HG03066 (cell line): Measurements from ENCODE around the gene THEM4.

Experiments
- ATAC-seq: cut with Tn5 transposase; IDR thresholded peaks from one replicate; pipeline ENCODE4 v1.9.1; 2021; ENCODE audit warnings: low read depth; ENCODE audit not compliant: unreplicated experiment

THEM4 gene

DNA sequence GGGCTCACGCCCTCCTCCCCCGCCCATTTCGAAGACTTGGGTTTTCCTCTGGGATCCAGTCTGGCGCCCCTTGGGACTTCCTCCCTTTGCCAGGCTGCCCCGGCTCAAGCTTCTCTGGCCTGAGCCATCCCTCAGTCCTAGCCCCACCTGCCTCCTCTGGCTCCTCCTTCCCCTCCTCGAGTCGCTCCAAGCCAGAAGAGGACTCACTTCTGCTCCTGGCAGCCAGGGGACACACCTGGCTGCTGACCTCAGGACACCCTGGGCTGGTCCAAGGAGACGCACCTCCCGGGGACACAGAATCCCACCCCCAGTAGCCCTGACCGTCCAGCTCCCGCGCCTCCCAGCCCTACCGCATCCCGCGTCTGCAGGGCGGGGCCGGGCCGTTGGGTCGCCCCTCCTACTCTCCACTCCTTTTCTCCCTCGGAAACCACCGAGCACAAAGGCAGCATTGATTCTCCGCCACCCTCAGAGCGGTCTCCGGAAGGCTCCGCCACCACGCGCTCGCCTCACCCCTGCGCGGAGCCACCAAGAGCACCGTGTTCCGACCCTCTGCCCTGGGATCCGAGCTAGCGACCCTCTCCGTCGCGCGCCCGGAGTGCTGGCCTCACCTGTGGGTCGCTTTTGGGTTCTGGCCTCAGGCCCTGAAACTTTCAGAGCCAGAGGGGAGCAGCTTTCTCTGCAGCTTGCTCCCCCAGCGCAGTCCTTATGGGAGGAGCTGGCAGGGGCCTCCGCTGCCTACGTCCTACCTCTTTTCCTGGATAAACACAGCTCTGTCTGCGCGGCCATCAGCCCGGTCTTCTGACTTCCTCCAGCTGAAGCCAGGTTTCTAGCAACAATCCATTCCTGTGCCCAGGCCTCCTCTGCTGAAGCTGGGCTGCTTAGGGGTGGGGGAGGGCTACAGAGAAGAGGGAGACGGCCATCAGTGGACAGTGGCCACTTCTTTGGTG lies 69.6 kb downstream of the THEM4 start, which contains the start of gene C2CD4D:
Gene C2CD4D (minus strand): TSS at position 364 of the 947 bp plus-strand sequence. CDS start 831 bp downstream, outside the sequence.
- no peak for ATAC-seq

DNA sequence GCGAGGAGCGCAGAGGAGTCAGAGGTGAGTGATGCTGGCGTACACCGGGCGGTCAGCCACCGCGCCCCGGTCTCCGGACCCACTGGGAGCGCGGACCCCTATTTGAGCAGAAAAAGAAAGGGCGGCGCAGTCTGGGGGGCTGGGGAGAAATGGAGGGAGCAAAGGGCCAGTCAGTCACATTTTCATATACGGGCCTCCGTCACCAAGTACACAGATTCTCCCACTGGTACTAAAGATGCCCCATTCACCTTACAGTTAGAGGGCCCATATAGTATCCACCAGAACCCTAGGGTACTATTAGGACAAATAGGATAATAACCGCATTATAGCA lies 70.3 kb downstream of the THEM4 start:
- no peak for ATAC-seq

GRCh38 chr1:151838222-151839081 lies 70.9 kb downstream of the THEM4 start:
- no peak for ATAC-seq

GRCh38 chr1:151837884-151838221 lies 71.5 kb downstream of the THEM4 start:
- ATAC-seq, result no peak

DNA sequence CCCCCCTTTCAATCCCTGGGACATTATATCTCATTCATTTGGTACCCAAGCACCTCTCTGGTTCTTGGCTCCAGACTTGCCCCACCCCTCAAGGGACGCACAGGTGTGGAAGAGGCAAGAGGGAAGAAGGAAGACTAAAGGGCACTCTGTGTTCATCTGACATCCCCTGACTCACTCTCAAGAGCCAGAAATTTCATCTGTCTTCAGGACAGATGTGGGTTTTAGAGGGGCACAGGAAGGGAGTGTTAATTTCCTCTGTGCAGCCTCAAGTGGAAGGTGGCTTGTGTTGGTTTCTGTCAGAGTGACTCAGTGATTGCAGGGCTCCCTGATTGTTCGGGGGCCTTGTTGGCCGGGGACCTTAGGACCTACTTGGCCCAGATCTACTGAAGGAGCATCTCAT lies 72.1 kb downstream of the THEM4 start:
- ATAC-seq, result no peak

- ATAC-seq, result no peak
Measured at GRCh38 chr1:151835596-151835995, 73.7 kb downstream of the THEM4 start.

DNA sequence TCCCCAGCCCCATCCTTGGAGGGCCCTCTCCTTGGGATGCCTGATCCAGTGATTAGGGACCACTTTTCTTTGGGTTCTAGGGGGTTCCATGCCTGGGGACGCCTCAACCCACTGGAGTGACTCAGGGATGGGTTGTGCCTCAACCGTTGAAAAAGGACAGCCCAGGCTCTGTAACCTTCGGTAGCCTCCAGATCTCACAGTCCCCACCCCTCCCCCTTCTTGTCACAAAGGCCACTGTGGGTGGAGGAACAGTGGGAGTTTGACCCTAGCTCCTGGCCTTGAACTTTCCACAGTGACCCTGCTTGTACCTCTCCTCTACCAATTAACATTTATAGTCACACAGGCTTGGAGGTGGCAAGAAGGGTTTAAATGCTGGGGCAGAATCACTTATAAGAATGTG lies 75.1 kb downstream of the THEM4 start:
- ATAC-seq, result no peak

DNA sequence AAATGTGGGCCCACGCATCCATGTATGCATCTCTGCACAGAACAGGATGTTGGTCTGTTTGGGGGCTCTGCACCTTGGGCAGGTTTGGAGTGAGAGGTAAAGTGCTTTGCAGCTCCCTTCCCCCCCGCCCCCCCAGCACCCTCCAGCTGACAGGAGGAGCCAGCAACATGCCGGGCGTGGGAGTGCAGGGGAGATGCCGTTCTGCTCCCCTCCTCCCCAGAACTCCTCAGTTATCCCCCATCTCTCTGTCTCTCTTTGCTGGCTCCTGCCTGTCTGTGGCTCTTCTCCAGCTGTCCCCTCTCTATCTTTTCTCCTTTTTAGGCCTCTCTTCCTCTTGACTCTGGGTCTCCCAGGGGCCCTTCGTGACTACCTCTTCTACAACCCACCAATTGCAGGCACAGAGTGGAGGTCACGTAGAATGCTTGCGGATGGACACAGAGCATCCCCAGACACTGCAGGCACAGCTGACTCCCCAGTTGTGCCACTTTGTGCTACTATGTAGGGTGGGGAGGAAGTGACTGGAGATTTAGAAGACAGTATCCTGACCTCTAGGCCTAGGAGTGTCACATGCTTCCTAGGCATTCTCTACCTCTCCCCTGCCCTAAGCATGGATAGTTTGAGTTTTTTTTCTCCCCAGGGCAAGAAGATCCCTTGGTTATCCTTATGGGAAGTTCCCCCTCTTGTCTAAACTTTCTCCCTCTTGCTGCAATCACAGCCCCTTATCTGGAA lies 76.0 kb downstream of the THEM4 start:
- ATAC-seq, result no peak

GRCh38 chr1:151832318-151832980 lies 76.9 kb downstream of the THEM4 start:
- ATAC-seq, result no peak

DNA sequence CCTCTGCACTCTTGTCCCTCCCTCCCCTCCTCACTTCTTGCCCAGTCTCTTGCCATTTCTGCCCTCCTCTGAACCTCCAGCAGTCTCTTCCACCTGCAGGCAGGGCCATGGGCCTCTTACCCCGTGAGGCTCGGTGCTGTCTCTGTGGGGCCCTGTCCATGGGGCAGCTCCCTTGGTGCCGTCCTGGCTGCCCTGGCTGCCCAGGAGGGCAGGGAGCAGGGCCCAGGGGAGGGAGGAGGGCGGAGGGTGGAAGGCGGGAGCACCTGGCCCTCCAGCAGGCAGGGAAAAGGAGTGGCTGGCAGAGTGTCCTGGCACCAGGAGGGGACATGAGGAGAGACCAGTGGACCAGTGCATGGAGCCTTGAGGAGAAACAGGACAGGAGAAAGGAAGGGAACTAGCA lies 77.7 kb downstream of the THEM4 start, which contains the start of gene RORC:
Gene RORC (minus strand): TSS at position 198 of the 400 bp plus-strand sequence. CDS start 38 bp downstream, at position 160.
- ATAC-seq, result no peak

DNA sequence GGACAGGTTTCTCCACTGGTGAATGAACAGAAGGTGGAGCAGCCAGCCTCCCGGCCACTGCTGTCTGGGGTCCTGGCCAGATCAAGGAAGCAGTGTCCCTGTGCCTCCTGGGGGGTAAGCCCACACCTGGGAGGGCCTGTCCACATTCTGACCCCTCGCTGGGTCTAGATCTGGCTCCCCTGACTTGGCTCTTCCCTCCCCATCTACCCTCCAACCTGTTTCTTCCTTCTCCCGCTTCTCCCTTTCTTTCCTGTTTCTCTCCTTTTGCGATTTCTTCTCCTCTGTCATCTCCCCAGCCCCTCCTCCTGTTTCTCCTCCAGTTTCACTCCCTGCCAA lies 78.1 kb downstream of the THEM4 start:
- ATAC-seq, result no peak

- ATAC-seq, result no peak
Measured at GRCh38 chr1:151830055-151830454, 79.3 kb downstream of the THEM4 start.

DNA sequence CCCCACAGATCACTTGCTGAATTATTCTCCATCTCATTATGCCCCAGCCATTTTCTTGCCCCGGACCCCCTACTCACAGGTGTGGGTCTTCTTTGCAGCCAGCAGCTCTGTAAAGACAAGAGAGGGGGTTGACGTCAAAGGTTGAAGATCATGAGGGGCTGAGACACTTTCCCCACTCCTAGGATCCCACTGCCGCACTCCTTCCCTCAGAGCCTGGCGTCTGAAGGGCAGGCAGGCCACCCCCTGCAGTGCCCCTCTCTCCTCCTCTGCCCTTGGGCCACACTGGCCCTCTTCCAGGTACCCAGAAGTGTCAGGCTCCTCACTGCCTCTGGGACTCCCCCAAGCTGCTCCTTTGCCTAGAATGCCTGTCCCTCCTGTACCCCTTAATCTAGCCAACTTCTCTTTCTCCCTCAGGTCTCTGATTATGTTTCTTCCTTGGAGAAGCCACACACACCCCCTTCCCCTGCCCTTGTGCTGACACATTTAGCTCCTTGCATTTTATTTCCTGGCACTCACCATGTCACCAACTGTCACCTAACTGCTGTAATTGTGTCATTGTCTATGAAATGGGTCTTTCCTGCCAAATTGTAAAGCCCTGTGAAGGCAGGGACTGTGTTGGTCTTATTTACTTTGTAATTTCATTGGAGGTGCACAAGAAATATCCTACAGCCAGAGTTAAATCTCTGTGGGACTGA lies 79.8 kb downstream of the THEM4 start:
- no peak for ATAC-seq

DNA sequence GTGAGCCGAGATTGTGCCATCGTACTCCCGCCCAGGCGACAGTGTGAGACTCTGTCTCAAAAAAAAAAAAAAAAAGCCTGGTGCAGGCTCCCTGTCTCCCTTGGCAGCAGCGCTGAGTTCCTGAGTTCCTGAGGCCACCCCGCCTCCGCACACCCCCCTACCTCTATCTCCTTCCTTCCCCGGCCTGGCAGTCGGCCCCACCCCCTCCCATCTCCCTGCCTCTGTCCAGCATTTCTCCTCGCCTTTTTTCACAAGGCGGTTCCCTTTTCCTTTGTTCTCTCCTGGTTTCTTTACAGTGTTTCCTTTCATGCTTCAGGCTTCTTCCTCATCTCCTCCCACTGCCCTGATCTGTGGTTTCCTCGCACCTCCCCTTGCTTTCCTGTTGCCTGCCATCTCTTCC lies 80.4 kb downstream of the THEM4 start:
- ATAC-seq, result no peak

DNA sequence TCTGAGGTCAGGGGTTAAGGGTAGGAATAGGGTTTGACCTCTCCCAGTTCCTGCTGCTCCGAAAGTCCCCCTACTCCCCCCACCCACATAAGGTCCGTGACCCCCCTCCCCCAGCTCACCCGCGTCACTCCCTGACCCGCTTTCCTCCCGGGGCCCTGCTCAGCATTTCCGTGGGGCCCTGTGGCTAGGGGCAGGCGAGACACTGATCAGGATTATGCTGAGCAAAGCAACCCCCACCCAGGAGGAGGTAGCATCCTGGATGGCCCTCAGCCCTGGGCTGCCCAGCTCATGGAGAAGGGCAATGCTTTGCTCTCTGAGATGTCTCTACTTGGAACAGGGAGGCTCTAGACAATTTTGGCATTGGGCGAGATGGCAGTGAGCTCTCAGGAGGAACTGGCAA lies 81.5 kb downstream of the THEM4 start:
- ATAC-seq, result no peak

GRCh38 chr1:151825751-151826660 lies 83.3 kb downstream of the THEM4 start:
- no peak for ATAC-seq

- ATAC-seq, result no peak
Measured at GRCh38 chr1:151825204-151825603, 84.1 kb downstream of the THEM4 start.
